HG02571 (cell line): ENCODE results near the gene APP.

ENCODE experiments used
- ATAC-seq: cut with Tn5 transposase; IDR thresholded peaks from one replicate; pipeline ENCODE4 v1.9.1; 2021; ENCODE audit warnings: mild to moderate bottlenecking, moderate library complexity; ENCODE audit not compliant: unreplicated experiment

APP gene

DNA sequence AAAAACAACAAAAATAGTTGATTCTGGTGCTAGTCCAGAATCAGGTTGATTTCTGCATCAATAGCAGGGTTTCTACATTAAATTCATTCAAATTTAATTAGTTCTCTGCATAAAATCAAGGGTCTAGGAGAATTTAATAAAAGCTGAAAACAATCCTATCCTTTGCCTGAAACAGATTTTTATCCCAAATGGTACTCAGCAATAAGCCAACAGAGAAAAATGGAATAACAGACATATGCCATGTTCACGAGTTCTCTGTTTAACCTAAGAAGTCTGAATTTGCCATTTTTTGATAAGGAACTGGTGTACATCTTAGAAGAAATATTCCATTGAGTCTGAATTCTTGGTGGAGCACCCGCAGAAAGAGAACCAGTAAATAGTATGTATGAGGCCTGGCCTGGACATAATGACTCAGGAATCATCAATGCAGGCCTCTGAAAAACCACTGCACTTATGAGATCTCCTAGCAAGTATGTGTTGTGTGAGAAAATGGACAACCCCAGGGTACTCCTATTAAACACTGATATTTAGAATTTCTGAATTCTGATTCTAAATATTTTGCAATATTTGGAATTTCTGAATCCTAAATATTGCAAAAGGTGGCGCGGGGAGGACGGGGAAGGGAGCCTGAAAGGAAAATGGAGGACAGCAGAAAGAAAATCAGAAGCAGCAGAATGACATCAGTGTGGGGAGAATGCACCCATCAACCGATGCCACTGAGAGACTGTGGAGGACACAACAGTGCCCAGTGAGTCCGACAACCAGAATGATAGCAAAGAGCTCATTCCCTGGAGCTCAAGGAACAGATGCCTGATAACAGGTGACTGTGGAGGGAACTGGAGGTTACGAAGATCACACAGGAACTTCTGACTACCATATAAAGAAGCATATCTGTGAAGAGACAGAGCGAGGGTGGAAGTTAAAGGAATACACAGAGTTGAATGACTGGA, 97.6 kb downstream of the APP start:
- ATAC-seq, result no peak

DNA sequence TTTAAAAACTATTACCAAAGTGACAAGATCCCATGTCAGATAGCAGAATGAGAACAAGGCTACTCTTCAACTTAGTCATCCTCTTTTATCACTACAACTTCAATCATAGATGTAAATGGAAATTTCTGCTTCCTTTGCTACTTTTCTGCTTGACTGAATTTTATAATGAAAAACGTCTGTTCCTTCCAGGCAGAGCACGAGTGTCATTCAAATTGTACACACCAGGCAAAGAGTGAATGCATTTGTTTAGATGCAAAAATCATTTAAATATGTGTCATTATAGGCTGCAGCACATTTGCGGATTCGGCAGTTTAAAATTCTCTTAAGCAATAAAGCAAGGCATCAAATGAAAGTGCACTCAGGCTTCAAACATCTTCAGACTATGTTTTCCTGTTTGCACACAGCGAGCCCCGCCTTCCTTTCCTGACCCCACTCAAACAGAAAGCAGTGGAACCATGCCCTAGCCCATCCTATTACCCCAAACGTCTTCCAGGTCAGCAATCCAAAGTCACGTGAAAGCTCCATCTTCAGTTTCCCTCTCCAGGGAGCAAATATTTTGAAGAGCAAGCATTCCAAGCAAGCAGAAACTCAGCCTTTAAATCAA, 99.6 kb downstream of the APP start:
- ATAC-seq, result no peak

DNA sequence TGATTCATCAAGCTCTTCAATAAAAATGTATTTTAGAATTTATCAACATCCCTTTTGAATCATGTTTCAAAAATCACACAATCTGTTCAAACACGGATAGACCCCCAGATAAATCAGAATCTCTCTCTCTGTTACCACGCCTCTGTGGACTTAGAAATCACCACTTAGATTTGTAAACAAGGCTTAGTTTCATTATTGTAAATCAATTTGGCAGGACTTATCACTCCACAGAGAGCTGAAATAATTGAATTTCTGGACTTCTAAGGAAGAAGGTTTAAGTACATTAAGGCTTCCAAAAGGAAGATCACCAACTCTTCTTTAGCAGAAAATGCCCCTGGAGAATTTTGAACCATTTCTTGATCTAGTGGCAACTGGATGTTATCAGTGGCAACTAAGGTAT, 100.4 kb downstream of the APP start:
- no peak for ATAC-seq

DNA sequence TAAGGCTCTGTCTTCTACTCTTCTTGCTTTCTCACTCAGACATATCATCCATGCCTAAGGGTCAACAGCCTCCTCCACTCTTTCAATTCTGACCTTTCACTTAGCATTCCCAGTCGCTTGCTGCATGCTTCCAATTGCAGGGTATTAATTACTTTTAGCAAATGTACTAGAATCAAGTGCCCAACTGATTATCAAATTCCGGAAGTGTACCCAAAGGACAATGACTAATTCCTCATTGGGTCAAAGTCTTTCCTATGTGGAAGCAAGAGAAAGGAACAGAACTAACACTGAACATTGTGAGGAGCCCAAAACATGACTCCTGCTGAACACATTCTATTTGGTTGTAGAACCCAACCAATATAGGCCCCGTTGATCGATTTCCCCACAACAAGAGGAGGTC, 101.8 kb downstream of the APP start:
- ATAC-seq, result no peak

DNA sequence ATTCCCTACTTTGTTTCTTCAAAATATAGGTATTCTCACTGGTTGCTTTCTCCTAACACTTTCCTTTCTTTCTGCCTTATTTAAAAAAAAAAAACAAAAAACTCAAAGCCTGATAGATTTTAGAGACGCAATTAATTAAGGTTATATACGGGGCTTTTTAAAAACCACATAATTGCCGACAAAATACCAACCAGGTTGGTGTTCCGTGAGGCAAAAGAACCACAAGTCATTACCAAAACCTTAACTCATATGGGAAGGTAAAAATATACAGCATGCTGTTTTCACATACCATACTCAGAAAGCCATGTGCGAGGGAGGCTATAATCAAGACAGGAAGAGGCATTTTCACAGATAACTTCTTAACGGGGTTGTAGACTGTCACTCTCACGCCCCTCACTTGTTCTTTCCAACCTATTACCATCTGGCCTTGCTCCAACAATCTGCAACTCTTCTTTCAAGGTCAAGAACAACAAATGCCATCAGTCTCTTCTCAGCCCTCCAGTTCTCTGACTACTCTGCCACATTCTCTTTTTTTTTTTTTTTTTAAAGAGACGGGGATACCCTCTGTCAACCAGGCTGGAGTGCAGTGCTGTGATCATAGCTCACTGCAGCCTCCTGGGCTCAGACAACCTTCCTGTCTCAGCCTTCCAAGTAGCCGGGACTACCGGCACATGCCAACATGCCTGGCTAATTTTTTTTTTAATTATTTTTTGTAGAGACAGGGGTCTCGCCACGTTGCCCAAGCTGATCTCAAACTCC, 102.6 kb downstream of the APP start:
- ATAC-seq, result no peak

DNA sequence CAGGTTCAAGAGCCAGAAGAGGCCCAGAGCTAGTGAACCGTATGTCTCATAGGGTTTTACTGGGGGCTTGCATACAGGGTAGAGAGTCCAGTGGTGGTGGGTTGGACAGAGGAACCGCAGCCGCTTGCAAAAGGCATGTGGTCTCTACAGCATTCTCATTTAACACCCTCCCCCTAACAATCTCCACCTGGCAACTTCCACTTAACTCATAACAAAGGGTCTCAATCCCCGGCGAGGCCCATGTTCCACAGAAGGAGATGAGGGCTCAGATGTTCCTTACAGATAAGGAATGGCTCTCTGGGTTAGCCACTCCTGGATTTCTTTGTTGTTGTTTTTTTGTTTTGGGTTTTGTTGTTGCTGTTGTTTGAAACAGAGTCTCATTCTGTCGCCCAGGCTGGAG, 106.1 kb downstream of the APP start:
- ATAC-seq, result no peak

DNA sequence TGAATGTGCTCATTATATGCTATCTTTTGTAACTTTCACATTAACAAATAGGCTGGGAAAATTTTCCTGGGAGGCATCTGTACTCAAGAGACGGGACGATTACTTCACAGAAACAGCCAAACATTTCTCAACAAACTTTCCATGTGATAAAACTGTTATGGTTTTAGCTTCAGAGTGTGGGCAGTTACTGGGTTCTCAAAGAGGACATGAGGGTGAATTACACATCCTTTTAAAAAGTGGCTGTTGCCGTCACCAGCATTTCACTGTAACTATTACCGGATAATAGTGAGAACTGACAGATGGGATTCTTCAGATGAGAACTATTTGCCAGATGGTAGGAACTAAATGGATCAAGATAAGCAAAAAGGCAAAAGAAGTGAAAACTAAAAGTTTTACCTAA, 109.1 kb downstream of the APP start:
- ATAC-seq, result no peak

DNA sequence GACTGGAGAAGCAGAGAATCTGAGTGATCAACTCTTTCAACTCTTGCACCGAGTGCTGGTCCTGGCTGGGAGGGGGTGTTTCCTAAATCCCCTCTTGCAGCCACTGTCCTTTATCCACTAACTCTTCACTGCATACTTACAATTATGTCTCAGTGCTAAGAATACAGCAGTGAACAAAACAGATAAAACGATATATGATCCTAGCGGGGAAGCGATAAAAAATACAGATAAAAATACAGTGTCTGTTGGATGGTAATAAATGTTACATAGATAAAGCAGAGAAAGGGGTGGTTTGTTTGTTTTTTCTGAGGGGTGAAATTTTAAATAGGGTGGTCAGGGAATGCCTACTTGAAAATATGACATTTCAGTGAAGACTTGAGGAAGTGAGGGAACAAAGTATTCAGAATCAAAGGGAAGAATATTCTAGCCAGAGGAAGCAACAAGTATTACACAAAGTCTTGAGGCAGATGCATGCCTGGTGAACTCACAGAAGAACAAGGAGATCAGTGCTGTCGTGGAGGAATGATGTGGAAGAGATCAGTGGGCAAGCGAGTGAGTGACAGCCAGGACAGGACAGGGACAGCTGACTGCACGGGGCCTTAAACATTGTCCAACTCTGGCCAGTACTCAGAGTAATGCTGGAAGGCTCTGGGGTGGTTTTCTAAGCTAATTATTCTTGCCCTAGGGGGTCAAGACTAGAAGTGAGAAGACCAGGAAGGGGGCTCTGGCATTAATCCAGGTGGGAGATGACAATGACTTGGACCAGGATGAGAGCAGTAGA, 110.0 kb downstream of the APP start:
- no peak for ATAC-seq

DNA sequence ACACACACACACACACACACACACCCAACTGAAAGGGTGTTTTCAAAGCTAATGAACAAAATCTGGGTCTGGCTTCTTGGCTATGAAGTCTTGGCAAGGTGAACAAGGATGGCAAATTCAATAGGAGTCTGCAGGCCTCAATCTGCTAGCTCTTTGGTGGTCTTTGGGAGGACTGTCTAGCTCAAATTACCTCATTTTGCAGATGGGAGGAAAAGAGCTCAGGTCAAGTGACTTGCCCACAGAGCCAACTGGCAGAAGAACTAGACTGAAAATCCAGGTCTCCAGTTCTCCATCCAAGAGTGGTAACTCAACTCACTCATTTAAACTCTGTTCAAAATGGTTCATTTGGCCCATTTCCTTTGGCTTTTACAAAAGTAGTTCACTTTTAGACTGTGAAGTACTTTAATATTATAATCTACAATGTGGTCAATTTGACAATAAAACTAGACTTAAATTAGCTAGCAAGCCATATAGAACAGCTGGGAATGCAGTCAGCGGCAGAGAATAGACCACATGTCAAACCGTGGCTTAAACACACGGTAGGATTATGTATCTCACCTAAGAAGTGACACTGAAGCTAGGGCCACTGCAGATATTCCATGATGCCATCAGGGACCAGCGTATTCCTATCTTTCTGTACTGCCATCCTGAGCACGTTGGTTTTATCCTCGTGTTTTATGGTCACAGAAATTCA, 112.9 kb downstream of the APP start:
- no peak for ATAC-seq

DNA sequence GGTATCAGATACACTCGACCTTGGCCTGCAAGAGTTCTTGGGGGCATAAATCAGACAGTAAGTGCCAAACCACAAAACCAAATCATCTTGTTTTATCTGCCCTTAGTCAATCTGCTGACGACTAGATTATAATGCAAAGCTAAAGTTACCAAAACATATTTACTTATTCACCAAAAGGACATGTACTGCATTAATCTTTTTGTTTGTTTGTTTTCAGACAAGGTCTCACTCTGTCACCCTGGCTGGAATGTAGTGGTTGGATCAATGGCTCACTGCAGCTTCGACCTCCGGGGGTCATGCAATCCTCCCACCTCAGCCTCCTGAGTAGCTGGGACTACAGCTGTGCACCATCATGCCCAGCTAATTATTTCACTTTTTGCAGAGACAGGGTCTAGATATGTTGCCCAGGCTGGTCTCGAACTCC, 114.7 kb downstream of the APP start:
- ATAC-seq, result no peak

DNA sequence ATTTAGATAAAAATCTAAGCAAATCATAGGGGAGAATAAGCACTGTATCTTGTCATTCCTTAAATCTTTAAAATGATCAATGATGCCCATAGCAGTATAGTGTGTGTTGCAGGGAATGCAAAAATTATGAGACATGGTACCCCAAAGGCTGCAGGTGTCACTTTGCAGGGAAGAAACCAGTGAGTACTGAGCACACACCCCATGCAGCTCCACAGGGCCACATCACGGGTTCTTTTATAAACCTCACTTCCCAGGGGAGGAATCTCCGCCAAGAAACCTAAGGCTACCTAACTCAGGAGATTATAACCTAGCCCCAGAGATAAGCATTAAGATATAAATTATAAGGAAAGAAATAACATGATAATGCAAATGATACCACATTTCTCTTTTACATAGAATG, 115.6 kb downstream of the APP start:
- no peak for ATAC-seq

DNA sequence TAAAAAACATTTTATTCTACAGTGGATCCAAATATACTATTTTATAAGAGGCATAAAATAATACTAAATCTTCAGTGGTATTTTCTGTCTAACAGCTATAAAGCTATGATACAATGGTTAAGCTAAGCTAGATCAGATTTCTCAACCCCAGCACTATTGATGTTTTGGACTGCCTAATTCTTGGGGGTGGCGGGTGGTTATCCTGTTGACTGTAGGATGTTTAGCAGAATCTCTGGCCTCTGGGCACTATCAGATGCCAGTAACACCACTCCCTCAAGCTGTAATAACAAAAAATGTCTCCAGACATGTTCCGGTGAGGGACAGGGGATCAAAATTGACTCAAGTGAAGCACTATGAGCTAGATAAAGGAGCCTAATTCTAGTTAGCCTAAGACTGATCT, 118.5 kb downstream of the APP start:
- no peak for ATAC-seq

DNA sequence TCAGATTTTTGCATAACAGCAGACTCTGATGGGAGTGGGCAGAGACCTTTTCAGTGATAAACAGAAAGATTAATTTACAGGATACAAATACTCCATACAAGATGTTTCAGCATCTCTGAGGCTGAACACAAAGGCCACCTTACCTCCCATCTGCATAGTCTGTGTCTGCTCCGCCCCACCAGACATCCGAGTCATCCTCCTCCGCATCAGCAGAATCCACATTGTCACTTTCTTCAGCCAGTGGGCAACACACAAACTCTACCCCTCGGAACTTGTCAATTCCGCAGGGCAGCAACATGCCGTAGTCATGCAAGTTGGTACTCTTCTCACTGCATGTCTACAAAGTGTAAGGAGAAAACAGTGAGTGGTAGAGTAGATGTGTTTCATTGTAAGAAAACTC, 119.7 kb downstream of the APP start:
- no peak for ATAC-seq

DNA sequence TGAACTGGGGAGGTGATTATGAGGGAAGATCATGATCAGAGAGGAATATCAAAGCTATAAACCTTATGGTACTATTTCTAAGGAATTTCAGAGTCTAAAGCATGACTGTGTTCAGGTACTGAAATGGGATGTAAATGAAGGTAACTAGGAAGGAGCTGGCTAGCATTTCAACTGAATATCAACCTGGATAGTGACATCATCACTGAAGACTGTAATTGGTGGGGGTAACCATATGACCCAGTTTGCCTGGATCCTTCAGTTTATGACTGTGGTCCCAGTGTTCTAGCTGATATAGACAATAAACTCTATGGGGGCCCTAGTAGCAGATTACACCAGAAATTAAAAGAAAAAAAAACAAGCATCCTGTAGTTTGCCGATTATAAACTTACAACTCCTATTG, 120.8 kb downstream of the APP start:
- ATAC-seq, result no peak

DNA sequence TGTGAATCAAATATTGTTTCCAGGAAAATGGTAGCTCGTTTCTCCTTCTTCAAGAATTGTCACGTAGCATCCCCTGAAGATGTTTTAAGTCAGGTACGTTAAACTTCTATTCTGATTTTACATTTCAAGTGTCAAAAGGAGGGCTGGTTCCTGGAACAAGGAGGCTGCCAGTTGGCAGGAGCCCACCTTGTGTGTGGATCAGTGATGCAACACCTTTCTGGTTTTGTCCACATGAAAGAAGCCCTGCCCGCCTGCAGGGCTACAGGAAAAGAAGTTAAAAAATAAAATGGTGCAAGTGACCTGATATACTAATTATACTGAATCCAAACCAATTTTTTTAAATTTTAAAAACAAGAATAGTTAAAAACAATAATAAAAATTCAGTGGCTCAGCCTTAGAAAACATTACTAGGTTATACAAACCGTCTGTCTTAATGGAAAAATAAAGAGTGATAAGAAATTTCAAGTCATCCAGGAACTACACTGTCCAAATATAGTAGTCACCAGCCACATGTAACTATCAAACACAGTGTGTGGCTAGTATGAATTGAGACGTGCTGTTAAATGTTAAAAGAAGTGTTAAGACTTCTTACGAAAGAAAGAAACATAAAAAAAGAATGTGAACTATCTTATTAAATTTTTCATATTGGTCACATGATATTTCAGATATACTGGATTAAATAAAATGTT, 123.1 kb downstream of the APP start:
- ATAC-seq, result no peak

DNA sequence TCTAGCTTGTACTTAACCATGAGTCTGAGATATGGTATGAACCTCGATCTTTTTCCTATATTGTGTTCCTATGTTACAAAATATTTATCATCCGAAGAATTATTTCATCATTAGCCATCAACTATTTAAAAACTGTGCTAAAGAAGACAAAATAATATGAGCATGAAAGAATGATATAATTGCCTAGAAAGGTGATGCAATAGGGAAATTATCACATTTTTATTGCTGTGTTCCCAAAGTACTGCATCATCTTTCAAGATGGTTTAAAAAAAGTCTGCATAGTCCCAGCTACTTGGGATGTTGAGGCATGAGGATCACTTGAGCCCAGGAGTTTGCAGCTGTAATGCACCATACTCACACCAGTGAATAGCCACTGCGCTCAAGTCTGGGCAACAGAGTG, 126.7 kb downstream of the APP start:
- no peak for ATAC-seq

DNA sequence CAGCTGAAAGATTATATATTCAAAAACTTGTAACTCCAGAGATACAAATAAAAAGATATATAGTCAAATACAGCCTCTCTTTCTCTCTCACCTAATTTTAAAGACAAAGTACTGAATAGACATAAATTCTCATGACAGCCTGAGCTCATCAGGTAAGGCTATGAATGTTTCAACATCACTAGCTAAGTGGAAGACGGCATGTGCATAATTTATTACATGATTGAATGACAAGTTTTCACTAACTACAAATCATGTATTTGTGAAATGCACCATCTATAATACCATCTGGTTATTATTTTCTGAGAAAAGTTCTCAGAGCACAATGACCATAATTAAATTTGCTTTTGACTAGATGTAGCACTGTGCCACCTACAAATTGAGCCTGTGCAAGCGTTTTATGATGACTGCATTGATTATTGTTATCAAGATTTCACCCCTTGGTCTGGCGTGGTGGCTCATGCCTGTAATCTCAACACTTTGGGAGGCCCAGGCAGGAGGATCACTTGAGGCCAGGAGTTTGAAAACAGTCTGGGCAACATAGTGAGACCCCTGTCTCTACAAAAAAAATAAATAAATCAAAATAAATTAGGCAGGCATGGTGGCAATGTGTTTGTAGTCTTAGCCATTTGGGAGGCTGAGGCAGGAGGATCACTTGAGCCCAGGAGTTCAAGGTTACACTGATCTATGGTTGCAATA, 128.2 kb downstream of the APP start:
- no peak for ATAC-seq

DNA sequence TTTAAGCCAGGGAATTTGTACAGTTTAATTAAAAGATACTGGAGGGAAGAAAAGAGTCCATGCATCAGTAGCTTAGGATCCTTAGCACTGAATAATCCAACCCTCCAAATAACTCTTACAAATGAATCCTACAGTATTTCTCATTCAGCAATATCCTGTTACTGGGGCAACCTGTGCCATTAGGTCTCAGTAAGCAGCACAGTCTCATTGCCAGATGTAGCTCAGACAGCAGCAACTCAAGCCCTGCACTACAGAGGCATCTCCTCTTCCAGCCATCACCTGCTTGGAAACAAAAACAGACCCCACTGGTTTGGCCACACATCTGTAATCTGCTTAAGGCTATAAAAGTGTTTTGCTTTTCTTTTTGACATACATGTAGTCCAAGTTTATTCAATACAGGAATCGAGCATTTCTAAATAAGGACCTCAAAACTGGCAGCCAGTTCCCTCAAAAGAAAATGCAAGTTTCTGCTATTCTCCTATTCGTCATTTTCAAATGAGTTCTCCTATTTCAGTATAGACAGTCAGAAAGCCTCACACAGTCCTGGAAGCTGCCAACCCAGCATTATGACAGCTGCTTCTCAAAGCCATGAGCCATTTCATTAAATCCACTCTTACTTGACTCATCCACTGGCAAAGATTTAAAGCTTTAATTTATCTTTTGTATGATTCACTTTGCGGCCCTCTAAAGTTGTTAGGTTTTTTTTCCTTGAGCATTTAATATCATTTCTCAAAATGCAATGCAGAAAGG, 129.0 kb downstream of the APP start:
- ATAC-seq, result no peak

DNA sequence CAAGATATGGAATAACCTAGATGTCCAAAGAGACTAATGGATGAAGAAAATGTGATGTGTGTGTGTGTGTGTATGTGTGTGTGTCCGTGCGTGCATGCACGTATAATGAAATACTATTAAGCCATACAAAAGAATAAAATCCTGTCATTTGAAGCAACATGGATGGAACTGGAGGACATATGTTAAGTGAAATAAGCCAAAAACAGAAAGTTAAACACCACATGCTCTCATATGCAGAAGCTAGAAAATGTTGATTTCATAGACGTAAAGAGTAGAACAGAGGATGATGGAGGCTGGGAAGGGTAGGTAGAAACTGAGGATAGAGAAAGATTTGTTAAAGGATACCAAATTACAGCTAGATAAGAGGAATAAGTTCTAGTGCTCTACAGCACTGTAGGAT, 133.7 kb downstream of the APP start:
- ATAC-seq, result no peak
